ENCODE results near the gene KRTAP10-5. TPM values are rescaled to one million over a fixed set of nuclear protein-coding genes. Genes with fewer than 3 reads are reported as not detected.

KRTAP10-5 gene
- total RNA-seq, 4 donors from 2014 or later, result not detected

GRCh38 chr21:44625756-44626155 is 45.4 kb upstream of the KRTAP10-5 start:
- H3K36me3 ChIP-seq, result no peaks in the 10 kb centered on the region

GRCh38 chr21:44623575-44623974 is 43.2 kb upstream of the KRTAP10-5 start:
- DNase-seq (ENCODE audit: low spot score in 2 of 2), result no peak
- TF ChIP-seq CTCF (IDR thresholded peaks at IDR 0.05) (no peak), POLR2A (IDR thresholded peaks at IDR 0.05) (no peak), EP300 (IDR thresholded peaks at IDR 0.05) (no peak)
- H3K4me1 ChIP-seq, result no peaks in the 10 kb centered on the region
- H3K27me3 ChIP-seq, result peaks cover 0 to 12% of the 10 kb centered on the region in 2 donors
- H3K27ac ChIP-seq, result no peak overlapping the region
- no peaks in the 10 kb centered on the region for H3K36me3 ChIP-seq
- H3K4me3 ChIP-seq, result no peak overlapping the region
- H3K9me3 ChIP-seq, result peaks cover 0 to 50% (median 9%) of the 10 kb centered on the region in 4 donors

More at GRCh38 chr21:44625756-44626155, 45.4 kb upstream of the KRTAP10-5 start:
- Histone ChIP-seq H3K4me3 (no peak overlapping the region), H3K4me1 (no peaks in the 10 kb centered on the region), H3K27me3 (peaks cover 0 to 15% of the 10 kb centered on the region in 2 donors), H3K27ac (no peak overlapping the region), H3K9me3 (peaks cover 0 to 55% (median 7%) of the 10 kb centered on the region in 4 donors)
- TF ChIP-seq POLR2A (IDR thresholded peaks at IDR 0.05) (no peak), EP300 (IDR thresholded peaks at IDR 0.05) (no peak), CTCF (IDR thresholded peaks at IDR 0.05) (no peak)
- DNase-seq (ENCODE audit: low spot score in 2 of 2), result no peak
- 85 to 89% methylated on average over 7 of the region's 7 CpGs for WGBS, 2 donors

DNA sequence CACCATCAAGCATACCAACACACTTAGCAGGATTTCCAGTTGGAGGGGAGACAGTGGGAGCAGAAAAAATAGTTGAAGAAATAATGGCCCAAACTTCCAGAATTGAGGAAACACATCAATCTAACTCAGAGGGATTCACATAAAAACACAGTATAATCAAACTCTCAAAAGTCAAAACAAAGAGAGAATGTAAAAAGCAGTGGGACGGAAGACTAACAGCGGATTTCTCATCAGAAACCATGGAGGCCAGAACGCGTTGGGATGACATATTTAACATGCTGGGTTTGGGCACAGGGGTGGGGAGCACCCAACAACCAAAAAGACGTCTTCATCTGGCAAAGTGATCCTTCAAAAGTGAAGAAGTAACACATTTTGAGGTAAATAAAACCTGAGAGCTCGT is 39.5 kb upstream of the KRTAP10-5 start:
- H3K9me3 ChIP-seq, result peaks cover 0 to 42% (median 9%) of the 10 kb centered on the region in 4 donors
- DNase-seq (ENCODE audit: low spot score in 2 of 2), result no peak
- no peaks in the 10 kb centered on the region for H3K27me3 ChIP-seq
- no peaks in the 10 kb centered on the region for H3K4me1 ChIP-seq
- H3K27ac ChIP-seq, result no peak overlapping the region
- no peak for TF ChIP-seq POLR2A (IDR thresholded peaks at IDR 0.05)
- no peak for TF ChIP-seq CTCF (IDR thresholded peaks at IDR 0.05)
- no peak for TF ChIP-seq EP300 (IDR thresholded peaks at IDR 0.05)
- H3K36me3 ChIP-seq, result no peaks in the 10 kb centered on the region
- 84 to 86% methylated on average over 6 of the region's 6 CpGs for WGBS, 2 donors
- H3K4me3 ChIP-seq, result no peak overlapping the region

GRCh38 chr21:44618909-44619308 is 38.5 kb upstream of the KRTAP10-5 start:
- 59 to 70% methylated on average over 3 of the region's 3 CpGs for WGBS, 2 donors
- H3K4me1 ChIP-seq, result no peaks in the 10 kb centered on the region
- DNase-seq (ENCODE audit: low spot score in 2 of 2), result no peak

GRCh38 chr21:44618504-44618903 is 38.1 kb upstream of the KRTAP10-5 start:
- Histone ChIP-seq H3K9me3 (peaks cover 0 to 28% (median 3%) of the 10 kb centered on the region in 4 donors), H3K36me3 (no peaks in the 10 kb centered on the region), H3K27me3 (no peaks in the 10 kb centered on the region), H3K27ac (peak overlapping the region in 1 of 4 donors; percentile 12), H3K4me3 (no peak overlapping the region), H3K4me1 (no peaks in the 10 kb centered on the region)
- WGBS, 2 donors, result 10 to 23% methylated on average over 4 of the region's 4 CpGs
- no peak for TF ChIP-seq EP300 (IDR thresholded peaks at IDR 0.05)
- DNase-seq (ENCODE audit: low spot score in 2 of 2), result peak in 1 of 2 donors; percentile 25

More at GRCh38 chr21:44618909-44619308, 38.5 kb upstream of the KRTAP10-5 start:
- Histone ChIP-seq H3K9me3 (peaks cover 0 to 32% (median 5%) of the 10 kb centered on the region in 4 donors), H3K27me3 (no peaks in the 10 kb centered on the region), H3K27ac (peak overlapping the region in 1 of 4 donors; percentile 12), H3K4me3 (no peak overlapping the region), H3K36me3 (no peaks in the 10 kb centered on the region)
- TF ChIP-seq CTCF (IDR thresholded peaks at IDR 0.05) (no peak), EP300 (IDR thresholded peaks at IDR 0.05) (no peak), POLR2A (IDR thresholded peaks at IDR 0.05) (no peak)

- H3K4me1 ChIP-seq, result no peaks in the 10 kb centered on the region
- H3K27ac ChIP-seq, result no peak overlapping the region
- no peak for TF ChIP-seq CTCF (IDR thresholded peaks at IDR 0.05)
- TF ChIP-seq POLR2A (IDR thresholded peaks at IDR 0.05), result no peak
- TF ChIP-seq EP300 (IDR thresholded peaks at IDR 0.05), result no peak
- no peaks in the 10 kb centered on the region for H3K27me3 ChIP-seq
- H3K9me3 ChIP-seq, result peaks cover 0 to 21% (median 2%) of the 10 kb centered on the region in 4 donors
- no peaks in the 10 kb centered on the region for H3K36me3 ChIP-seq
- H3K4me3 ChIP-seq, result no peak overlapping the region
- 30 to 41% methylated on average over 7 to 8 of the region's 8 CpGs for WGBS, 2 donors
- no peak for DNase-seq (ENCODE audit: low spot score in 2 of 2)
These were observed 36.7 kb upstream of the KRTAP10-5 start for GRCh38 chr21:44617071-44617501.

Data from tibial nerve (tissue), 4 donors.